ENCODE results near the gene WIPI1.

- TF ChIP-seq CTCF (IDR thresholded peaks at IDR 0.05; ENCODE audit: poor library complexity) (no peak), EZH2 (IDR thresholded peaks at IDR 0.05; ENCODE audit: borderline replicate concordance) (no peak)
Observed at GRCh38 chr17:68484458-68484857, 27.2 kb upstream of the WIPI1 start.
